HG03342 (cell line): ENCODE results near the gene SUSD3.
A peak's percentile ranks its signal among the peaks of the same experiment; 100 is the strongest.

Experiments
- ATAC-seq: cut with Tn5 transposase; IDR thresholded peaks from one replicate; pipeline ENCODE4 v1.9.1; 2021; ENCODE audit warnings: mild to moderate bottlenecking, moderate library complexity; ENCODE audit not compliant: unreplicated experiment

SUSD3 gene

DNA sequence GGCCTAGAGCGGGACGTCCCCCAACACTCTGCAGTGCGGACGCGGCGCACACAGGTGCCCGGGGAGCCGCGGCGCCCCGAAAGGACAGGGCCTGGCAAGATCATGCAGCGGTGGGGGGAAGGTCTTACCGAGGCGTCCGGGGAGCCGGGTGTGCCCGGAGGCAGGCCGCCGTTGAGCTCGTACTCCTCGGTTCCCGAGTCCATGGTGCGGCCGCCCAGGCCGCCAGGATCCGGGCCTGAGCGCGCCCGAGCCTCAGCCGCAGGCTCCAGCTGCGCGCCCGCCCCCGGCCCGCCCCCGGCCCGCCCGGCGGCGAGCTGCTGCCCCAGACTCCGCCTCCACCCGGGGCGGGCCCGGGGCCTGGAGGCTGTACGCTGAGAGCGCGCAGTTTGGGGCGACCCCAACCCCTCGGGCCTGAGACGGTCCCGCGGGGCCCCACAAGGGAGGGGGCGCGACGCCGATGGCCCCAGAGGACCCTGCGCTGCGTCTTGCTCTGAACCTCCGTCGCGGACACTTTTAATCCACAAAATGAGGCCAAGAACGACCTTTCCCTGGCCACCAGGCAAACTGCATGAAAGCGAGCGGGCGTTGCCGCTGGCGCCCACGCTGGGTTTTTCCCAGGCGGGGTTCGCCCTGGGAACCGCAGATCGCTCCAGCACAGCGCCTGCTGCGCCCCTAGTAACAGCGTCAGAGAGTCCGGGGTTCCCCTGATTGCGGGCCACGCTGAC lies 75.7 kb downstream of the SUSD3 start, which contains the start of gene NINJ1:
Gene NINJ1 (minus strand): TSS at position 237 of the 725 bp plus-strand sequence. CDS start 34 bp downstream, at position 203.
- ATAC-seq = peak; percentile 61
